HFF-Myc (cell line): ENCODE data around the gene ARHGAP9.

Experiments
- DNase-seq: peaks from one replicate; pipeline ENCODE4 v3.0.0-alpha.2; 2011; ENCODE audit warnings: low read depth; ENCODE audit errors: extremely low read depth
- H3K4me3 ChIP-seq: replicated peaks from 2 replicates; pipeline ENCODE4 v1.5.1; 2011; ENCODE audit warnings: low read depth, mild to moderate bottlenecking, control low read depth, low read length
- CTCF ChIP-seq: IDR thresholded peaks from 2 replicates; pipeline ENCODE4 v1.5.1; 2012; ENCODE audit warnings: mild to moderate bottlenecking, low read depth, low read length, control low read depth; ENCODE audit errors: missing control alignments

Gene ARHGAP9

GRCh38 chr12:57471661-57472060 is 8.0 kb downstream of the ARHGAP9 start:
- H3K4me3 ChIP-seq, result no peak overlapping the region
- no peak for TF ChIP-seq CTCF

DNA sequence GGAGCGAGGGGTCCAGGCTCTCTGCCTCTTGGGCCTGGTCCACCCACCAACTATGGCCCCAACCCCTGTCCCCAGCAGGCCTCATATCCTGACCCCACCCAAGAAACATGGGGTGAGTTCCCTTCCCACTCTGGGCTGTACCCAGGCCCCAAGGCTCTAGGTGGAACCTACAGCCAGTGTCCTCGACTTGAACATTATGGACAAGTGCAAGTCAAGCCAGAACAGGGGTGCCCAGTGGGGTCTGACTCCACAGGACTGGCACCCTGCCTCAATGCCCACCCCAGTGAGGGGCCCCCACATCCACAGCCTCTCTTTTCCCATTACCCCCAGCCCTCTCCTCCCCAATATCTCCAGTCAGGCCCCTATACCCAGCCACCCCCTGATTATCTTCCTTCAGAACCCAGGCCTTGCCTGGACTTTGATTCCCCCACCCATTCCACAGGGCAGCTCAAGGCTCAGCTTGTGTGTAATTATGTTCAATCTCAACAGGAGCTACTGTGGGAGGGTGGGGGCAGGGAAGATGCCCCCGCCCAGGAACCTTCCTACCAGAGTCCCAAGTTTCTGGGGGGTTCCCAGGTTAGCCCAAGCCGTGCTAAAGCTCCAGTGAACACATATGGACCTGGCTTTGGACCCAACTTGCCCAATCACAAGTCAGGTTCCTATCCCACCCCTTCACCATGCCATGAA is 8.6 kb downstream of the ARHGAP9 start:
- no peak for DNase-seq
- H3K4me3 ChIP-seq, result no peak overlapping the region
- no peak for TF ChIP-seq CTCF

More at GRCh38 chr12:57471661-57472060, 8.0 kb downstream of the ARHGAP9 start:
- no peak for DNase-seq

DNA sequence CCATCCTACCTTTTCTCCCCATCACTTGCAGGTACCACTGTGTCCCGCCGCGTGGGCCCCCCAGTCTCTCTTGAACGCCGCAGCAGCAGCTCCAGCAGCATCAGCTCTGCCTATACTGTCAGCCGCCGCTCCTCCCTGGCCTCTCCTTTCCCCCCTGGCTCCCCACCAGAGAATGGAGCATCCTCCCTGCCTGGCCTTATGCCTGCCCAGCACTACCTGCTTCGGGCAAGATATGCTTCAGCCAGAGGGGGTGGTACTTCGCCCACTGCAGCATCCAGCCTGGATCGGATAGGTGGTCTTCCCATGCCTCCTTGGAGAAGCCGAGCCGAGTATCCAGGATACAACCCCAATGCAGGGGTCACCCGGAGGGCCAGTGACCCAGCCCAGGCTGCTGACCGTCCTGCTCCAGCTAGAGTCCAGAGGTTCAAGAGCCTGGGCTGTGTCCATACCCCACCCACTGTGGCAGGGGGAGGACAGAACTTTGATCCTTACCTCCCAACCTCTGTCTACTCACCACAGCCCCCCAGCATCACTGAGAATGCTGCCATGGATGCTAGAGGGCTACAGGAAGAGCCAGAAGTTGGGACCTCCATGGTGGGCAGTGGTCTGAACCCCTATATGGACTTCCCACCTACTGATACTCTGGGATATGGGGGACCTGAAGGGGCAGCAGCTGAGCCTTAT is 9.2 kb downstream of the ARHGAP9 start:
- no peak for DNase-seq
- no peak for TF ChIP-seq CTCF
- no peak overlapping the region for H3K4me3 ChIP-seq

DNA sequence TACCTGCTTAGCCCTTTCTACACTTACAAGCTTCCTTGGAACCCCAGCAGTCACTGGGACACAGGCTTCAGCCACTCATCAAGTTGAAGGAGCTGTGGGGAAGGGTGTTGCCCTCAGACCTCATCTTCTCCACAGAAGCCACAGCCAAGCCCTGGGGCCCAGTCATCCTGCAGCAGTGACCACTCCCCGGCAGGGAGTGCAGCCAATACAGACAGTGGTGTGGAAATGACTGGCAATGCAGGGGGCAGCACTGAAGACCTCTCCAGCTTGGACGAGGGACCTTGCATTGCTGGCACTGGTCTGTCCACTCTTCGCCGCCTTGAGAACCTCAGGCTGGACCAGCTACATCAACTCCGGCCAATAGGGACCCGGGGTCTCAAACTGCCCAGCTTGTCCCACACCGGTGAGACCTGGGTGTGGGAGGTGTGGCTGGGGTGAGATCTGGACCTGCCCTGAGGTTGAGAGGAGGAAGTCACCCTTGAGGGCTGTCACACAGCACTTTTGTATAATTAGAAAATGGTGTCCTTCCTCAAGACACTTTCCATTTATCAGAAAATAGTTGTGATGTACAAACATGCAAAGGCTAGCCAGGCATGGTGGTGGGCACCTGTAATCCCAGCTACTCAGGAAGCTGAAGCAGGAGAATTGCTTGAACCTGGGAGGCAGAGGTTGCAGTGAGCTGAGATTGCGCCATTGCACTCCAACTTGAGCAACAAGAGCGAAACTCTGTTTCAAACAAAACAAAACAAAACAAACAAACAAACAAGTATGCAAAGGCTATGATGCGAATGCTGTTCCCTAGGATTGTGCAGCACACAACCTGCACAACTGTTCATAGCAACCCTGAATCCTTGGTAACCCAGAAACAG is 10.1 kb downstream of the ARHGAP9 start:
- DNase-seq, result no peak
- no peak overlapping the region for H3K4me3 ChIP-seq
- no peak for TF ChIP-seq CTCF

DNA sequence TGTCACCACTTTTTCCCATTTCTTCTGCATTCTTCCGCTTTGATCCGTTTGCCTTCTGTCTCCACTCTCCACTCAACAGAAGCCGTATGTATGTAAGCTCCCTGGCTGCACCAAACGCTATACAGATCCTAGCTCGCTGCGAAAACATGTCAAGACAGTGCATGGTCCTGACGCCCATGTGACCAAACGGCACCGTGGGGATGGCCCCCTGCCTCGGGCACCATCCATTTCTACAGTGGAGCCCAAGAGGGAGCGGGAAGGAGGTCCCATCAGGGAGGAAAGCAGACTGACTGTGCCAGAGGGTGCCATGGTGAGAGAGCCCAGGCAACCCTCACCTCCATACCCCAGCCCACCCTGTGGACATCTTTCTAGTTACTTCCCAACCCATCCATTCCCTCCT is 11.8 kb downstream of the ARHGAP9 start:
- TF ChIP-seq CTCF, result no peak
- DNase-seq, result no peak
- H3K4me3 ChIP-seq, result no peak overlapping the region

- DNase-seq, result no peak
- no peak for TF ChIP-seq CTCF
- H3K4me3 ChIP-seq, result no peak overlapping the region
These were observed 12.3 kb downstream of the ARHGAP9 start for GRCh38 chr12:57467212-57467874.
